SK-N-SH (cell line): ENCODE results near the gene B4GALNT3. TPM values are rescaled to one million over a fixed set of nuclear protein-coding genes. Genes with fewer than 3 reads are reported as not detected.

Source experiments
- CTCF ChIA-PET: fragments of 300-600, 350-600 bp; formaldehyde crosslinking; extraction: SDS; loops from one replicate; lab custom pipeline; 2021; lab: Yijun Ruan, JAX
- POLR2A ChIA-PET: fragments of 350-600 bp; sonication (Branson Sonifier 250); formaldehyde crosslinking; extraction: SDS; loops from one replicate; lab custom pipeline; 2020; ENCODE audit warnings: antibody characterized with exemption, inconsistent platforms; lab: Yijun Ruan, JAX
- DNase-seq: peaks from one replicate; pipeline ENCODE4 v3.0.0; 2012
- H2AFZ ChIP-seq: fragments of 200-600 bp; sonication (generic); 2 replicates; pipeline ENCODE4 v1.8.1; 2016; ENCODE audit warnings: antibody characterized with exemption, mild to moderate bottlenecking, low read depth
- H3F3A ChIP-seq: fragments of 200-600 bp; sonication (generic); replicated peaks from 2 replicates; pipeline ENCODE3; 2016; ENCODE audit warnings: antibody characterized with exemption, mild to moderate bottlenecking; ENCODE audit not compliant: insufficient read depth
- H3K27ac ChIP-seq, 2 experiments: fragments of 200-500 bp in 1 of 2; fragments of 200-600 bp in 1 of 2; sonication (Bioruptor generic) in 1 of 2; sonication (generic), shearing (Covaris generic) in 1 of 2; 2 replicates each; pipeline versions ENCODE4 v1.5.1 to v1.6.1; 2014 to 2016; ENCODE audit warnings: low read depth in 2 of 2, inconsistent platforms in 1 of 2, low read length in 1 of 2, mild to moderate bottlenecking in 1 of 2, mixed read lengths in 1 of 2
- H3K27me3 ChIP-seq: fragments of 200-600 bp; sonication (generic), shearing (Covaris generic); 2 replicates; pipeline ENCODE4 v1.6.1; 2016; ENCODE audit warnings: mixed run types; ENCODE audit not compliant: insufficient read depth
- H3K36me3 ChIP-seq, 2 experiments: fragments of 200-500 bp in 1 of 2; fragments of 200-600 bp in 1 of 2; sonication (Bioruptor generic) in 1 of 2; sonication (generic) in 1 of 2; replicated peaks in 1 of 2; 2 replicates each; pipeline versions ENCODE3 to v1.5.1; 2014 to 2016; ENCODE audit warnings: low read length in 1 of 2, mild to moderate bottlenecking in 1 of 2; ENCODE audit not compliant: insufficient read depth in 2 of 2, control insufficient read depth in 1 of 2
- H3K4me1 ChIP-seq, 2 experiments: fragments of 200-500 bp in 1 of 2; fragments of 200-600 bp in 1 of 2; sonication (Bioruptor generic) in 1 of 2; sonication (generic), shearing (Covaris generic) in 1 of 2; 2 replicates each; pipeline versions ENCODE4 v1.5.1 to v1.6.1; 2014 to 2016; ENCODE audit warnings: low read depth in 1 of 2, low read length in 1 of 2, mixed run types in 1 of 2; ENCODE audit not compliant: insufficient read depth in 2 of 2, control insufficient read depth in 1 of 2
- H3K4me2 ChIP-seq: fragments of 200-600 bp; sonication (generic), shearing (Covaris generic); 2 replicates; pipeline ENCODE4 v1.6.1; 2017; ENCODE audit warnings: mixed run types
- H3K4me3 ChIP-seq, 2 experiments: fragments of 200-500 bp in 1 of 2; fragments of 200-600 bp in 1 of 2; sonication (Bioruptor generic) in 1 of 2; sonication (generic), shearing (Covaris generic) in 1 of 2; 2 replicates each; pipeline versions ENCODE4 v1.5.1 to v1.8.1; 2014 to 2016; ENCODE audit warnings: low read depth in 2 of 2, inconsistent platforms in 1 of 2, low read length in 1 of 2, mild to moderate bottlenecking in 1 of 2, mixed read lengths in 1 of 2, moderate library complexity in 1 of 2
- H3K79me2 ChIP-seq: fragments of 200-600 bp; sonication (generic); 2 replicates; pipeline ENCODE4 v1.8.1; 2017; ENCODE audit warnings: mild to moderate bottlenecking; ENCODE audit not compliant: insufficient read depth
- H3K9ac ChIP-seq: fragments of 200-600 bp; sonication (generic); 2 replicates; pipeline ENCODE4 v1.6.1; 2017; ENCODE audit warnings: mixed run types
- H3K9me2 ChIP-seq: fragments of 200-600 bp; sonication (generic); 2 replicates; pipeline ENCODE4 v1.6.1; 2017; ENCODE audit warnings: mixed run types
- H3K9me3 ChIP-seq: fragments of 200-600 bp; sonication (generic); 2 replicates; pipeline ENCODE4 v1.6.1; 2017; ENCODE audit warnings: mixed run types, mild to moderate bottlenecking, moderate library complexity
- H4K20me1 ChIP-seq: fragments of 200-600 bp; sonication (generic); 2 replicates; pipeline ENCODE4 v1.6.1; 2017; ENCODE audit warnings: mild to moderate bottlenecking, mixed run types; ENCODE audit not compliant: insufficient read depth
- CHD2 ChIP-seq: fragments of 150-350 bp; IDR thresholded peaks from 2 replicates; pipeline ENCODE4 v1.6.1; 2018; ENCODE audit warnings: low read length; ENCODE audit not compliant: partially characterized antibody
- FOSL2 ChIP-seq: IDR thresholded peaks from 2 replicates; pipeline ENCODE4 v1.4.0; 2012; ENCODE audit warnings: low read depth, mild to moderate bottlenecking, moderate library complexity, borderline replicate concordance
- NRF1 ChIP-seq: IDR thresholded peaks from 2 replicates; pipeline ENCODE4 v1.6.1; 2012; ENCODE audit warnings: low read depth, mild to moderate bottlenecking, low read length
- RCOR1 ChIP-seq: fragments of 150-350 bp; IDR thresholded peaks from 2 replicates; pipeline ENCODE4 v1.6.1; 2017; ENCODE audit warnings: antibody characterized with exemption, low read length
- RXRA ChIP-seq: IDR thresholded peaks from 2 replicates; pipeline ENCODE4 v1.4.0; 2012; ENCODE audit warnings: low read depth, mild to moderate bottlenecking, borderline replicate concordance
- TAF1 ChIP-seq: IDR thresholded peaks from 2 replicates; pipeline ENCODE4 v1.6.1; 2012; ENCODE audit warnings: low read depth, mild to moderate bottlenecking, low read length, moderate library complexity, borderline replicate concordance
- WGBS: methylation state at CpG from one replicate; pipeline ENCODE4 v1.1.6; 2017; ENCODE audit warnings: low lambda C conversion rate; 5-methylcytosine and 5-hydroxymethylcytosine counted together
- polyA plus RNA-seq, 3 experiments: library from polyadenylated mRNA; depleted of rRNA; stranded (reverse); fragments of >200 nt; gene quantifications; 2 replicates each; pipeline ENCODE4 v1.2.3, GENCODE V29; 2012
- TF ChIP-seq, protein P1 (sequence below): fragments of 200-600 bp; sonication (generic); IDR thresholded peaks from 2 replicates; pipeline ENCODE4 v1.6.1; 2017; ENCODE audit warnings: antibody characterized with exemption, mild to moderate bottlenecking, moderate library complexity
- TF ChIP-seq, protein P2 (sequence below): fragments of 150-350 bp; IDR thresholded peaks from 2 replicates; pipeline ENCODE4 v1.6.1; 2017; ENCODE audit warnings: antibody characterized with exemption, low read length, low read depth, borderline replicate concordance
- TF ChIP-seq, protein P3 (sequence below): IDR thresholded peaks from 2 replicates; pipeline ENCODE4; 2012
- TF ChIP-seq, protein P4 (sequence below): IDR thresholded peaks from 2 replicates; pipeline ENCODE4 v1.4.0; 2012; ENCODE audit warnings: low read depth, borderline replicate concordance

The B4GALNT3 gene
- polyA plus RNA-seq, 1 of the 3 experiments (the other 2 are of a cell fraction), result 0.53 TPM

DNA sequence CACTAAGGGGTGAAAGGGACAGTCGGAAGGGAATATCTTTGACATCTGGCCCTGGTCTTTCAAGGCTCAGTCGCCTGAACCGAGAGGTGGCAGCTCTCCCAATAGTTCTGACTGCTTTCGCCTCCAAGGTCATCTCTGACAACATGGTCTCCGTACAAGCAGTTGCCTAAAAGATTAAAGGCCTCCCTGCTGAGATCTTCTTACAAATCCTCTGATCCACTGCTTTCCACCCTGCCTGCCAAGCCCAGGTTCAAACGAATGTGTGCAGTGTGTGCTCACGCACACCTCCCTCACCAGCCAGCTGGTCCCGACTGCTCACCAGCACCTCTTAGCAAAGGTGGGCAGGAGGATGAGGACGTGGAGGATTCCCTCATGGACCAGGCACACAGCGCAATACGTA is 10.4 kb downstream of the B4GALNT3 start:
- Histone ChIP-seq H2AFZ (no peak overlapping the region), H3F3A (no peaks in the 10 kb centered on the region), H3K9me2 (no peaks in the 10 kb centered on the region), H3K36me3 (no peaks in the 10 kb centered on the region), H4K20me1 (no peaks in the 10 kb centered on the region), H3K4me1 (no peaks in the 10 kb centered on the region), H3K27ac (no peak overlapping the region), H3K9me3 (no peaks in the 10 kb centered on the region), H3K9ac (no peak overlapping the region), H3K4me3 (no peak overlapping the region), H3K79me2 (no peaks in the 10 kb centered on the region), H3K4me2 (no peak overlapping the region), H3K27me3 (no peaks in the 10 kb centered on the region; the same call in 1 of the 2 replicates)
- DNase-seq, result no peak
- POLR2A ChIA-PET, result no interaction called here
- CTCF ChIA-PET, result interaction anchor here (0.9 to 4.1 kb wide), 5 partner anchors 14 to 76 kb away, joined by 3 to 18 read pairs (median 3); no protein-coding TSS in a partner anchor
- TF ChIP-seq RXRA (no peak), CHD2 (no peak)
- TF ChIP-seq, protein P1, sequence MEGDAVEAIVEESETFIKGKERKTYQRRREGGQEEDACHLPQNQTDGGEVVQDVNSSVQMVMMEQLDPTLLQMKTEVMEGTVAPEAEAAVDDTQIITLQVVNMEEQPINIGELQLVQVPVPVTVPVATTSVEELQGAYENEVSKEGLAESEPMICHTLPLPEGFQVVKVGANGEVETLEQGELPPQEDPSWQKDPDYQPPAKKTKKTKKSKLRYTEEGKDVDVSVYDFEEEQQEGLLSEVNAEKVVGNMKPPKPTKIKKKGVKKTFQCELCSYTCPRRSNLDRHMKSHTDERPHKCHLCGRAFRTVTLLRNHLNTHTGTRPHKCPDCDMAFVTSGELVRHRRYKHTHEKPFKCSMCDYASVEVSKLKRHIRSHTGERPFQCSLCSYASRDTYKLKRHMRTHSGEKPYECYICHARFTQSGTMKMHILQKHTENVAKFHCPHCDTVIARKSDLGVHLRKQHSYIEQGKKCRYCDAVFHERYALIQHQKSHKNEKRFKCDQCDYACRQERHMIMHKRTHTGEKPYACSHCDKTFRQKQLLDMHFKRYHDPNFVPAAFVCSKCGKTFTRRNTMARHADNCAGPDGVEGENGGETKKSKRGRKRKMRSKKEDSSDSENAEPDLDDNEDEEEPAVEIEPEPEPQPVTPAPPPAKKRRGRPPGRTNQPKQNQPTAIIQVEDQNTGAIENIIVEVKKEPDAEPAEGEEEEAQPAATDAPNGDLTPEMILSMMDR, result no peak
- 69% methylated on average over 11 of the region's 11 CpGs for WGBS

DNA sequence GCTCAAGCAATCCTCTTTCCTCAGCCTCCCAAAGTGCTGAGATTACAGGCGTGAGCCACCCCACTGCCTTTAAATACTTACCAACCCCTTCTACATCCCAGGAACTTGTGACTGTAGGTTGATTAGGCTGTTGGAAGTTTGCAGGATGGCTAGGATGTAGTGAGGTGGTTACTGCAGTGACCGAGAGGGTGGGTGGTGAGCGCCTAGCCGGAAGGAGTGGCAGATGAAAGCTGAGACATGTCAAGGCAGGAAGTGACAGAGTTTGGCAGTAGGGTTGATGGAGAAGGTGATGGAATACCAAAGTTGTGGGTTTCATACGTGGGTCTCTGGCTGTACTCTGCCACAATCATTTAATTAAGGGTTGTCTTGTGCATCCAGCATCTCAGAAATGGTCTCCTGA is 13.5 kb downstream of the B4GALNT3 start:
- H3K79me2 ChIP-seq, result no peaks in the 10 kb centered on the region
- no peaks in the 10 kb centered on the region for H3K36me3 ChIP-seq
- no peaks in the 10 kb centered on the region for H3F3A ChIP-seq
- TF ChIP-seq RCOR1 (no peak), TAF1 (no peak), CHD2 (no peak), FOSL2 (no peak), NRF1 (no peak)
- TF ChIP-seq, protein P2, sequence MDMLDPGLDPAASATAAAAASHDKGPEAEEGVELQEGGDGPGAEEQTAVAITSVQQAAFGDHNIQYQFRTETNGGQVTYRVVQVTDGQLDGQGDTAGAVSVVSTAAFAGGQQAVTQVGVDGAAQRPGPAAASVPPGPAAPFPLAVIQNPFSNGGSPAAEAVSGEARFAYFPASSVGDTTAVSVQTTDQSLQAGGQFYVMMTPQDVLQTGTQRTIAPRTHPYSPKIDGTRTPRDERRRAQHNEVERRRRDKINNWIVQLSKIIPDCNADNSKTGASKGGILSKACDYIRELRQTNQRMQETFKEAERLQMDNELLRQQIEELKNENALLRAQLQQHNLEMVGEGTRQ, result no peak
- TF ChIP-seq, protein P3, sequence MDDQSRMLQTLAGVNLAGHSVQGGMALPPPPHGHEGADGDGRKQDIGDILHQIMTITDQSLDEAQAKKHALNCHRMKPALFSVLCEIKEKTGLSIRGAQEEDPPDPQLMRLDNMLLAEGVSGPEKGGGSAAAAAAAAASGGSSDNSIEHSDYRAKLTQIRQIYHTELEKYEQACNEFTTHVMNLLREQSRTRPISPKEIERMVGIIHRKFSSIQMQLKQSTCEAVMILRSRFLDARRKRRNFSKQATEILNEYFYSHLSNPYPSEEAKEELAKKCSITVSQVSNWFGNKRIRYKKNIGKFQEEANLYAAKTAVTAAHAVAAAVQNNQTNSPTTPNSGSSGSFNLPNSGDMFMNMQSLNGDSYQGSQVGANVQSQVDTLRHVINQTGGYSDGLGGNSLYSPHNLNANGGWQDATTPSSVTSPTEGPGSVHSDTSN, result no peak
- TF ChIP-seq, protein P4, sequence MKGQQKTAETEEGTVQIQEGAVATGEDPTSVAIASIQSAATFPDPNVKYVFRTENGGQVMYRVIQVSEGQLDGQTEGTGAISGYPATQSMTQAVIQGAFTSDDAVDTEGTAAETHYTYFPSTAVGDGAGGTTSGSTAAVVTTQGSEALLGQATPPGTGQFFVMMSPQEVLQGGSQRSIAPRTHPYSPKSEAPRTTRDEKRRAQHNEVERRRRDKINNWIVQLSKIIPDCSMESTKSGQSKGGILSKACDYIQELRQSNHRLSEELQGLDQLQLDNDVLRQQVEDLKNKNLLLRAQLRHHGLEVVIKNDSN, result no peak
- no peak for DNase-seq
- H3K9ac ChIP-seq, result no peak overlapping the region
- CTCF ChIA-PET, result interaction anchor here (1.4 kb wide), 1 partner anchor 19 kb away, joined by 3 read pairs; no protein-coding TSS in a partner anchor
- H3K9me3 ChIP-seq, result no peaks in the 10 kb centered on the region
- POLR2A ChIA-PET, result no interaction called here
- WGBS, result 69% methylated on average over 5 of the region's 5 CpGs
- H3K9me2 ChIP-seq, result no peaks in the 10 kb centered on the region
- H4K20me1 ChIP-seq, result no peaks in the 10 kb centered on the region
- H3K27ac ChIP-seq, result no peak overlapping the region
- H3K27me3 ChIP-seq, result peaks cover 13% of the 10 kb centered on the region; the same call in 1 of the 2 replicates
- H3K4me1 ChIP-seq, result no peaks in the 10 kb centered on the region
- H3K4me3 ChIP-seq, result no peak overlapping the region
- H2AFZ ChIP-seq, result no peak overlapping the region
- H3K4me2 ChIP-seq, result no peak overlapping the region
